Stimulated activated CD4-positive, alpha-beta T cell treated with anti-CD3 and anti-CD28 coated beads, Interleukin-4, amount 100 ng/mL, for 24 hours (primary cell): Measurements from ENCODE around the gene PIK3R3.
"Not testable (repeated sequence)": the region's sequence is repeated elsewhere in the genome, so short reads cannot be mapped to it uniquely, and the experiment has no call there.

Experiments used
- DNase-seq: peaks from one replicate; pipeline ENCODE4 v3.0.0-alpha.2; 2020

The PIK3R3 gene

GRCh38 chr1:46062651-46063319 lies 69.6 kb downstream of the PIK3R3 start:
- DNase-seq = peak; percentile 58

GRCh38 chr1:46061146-46061545 lies 71.3 kb downstream of the PIK3R3 start:
- DNase-seq = no peak

- no peak for DNase-seq
Measured at GRCh38 chr1:46058936-46059335, 73.5 kb downstream of the PIK3R3 start.

- no peak for DNase-seq
Measured at GRCh38 chr1:46057781-46058180, 74.6 kb downstream of the PIK3R3 start.

- DNase-seq = not testable (repeated sequence)
Measured at GRCh38 chr1:46057215-46057614, 75.2 kb downstream of the PIK3R3 start.

- no peak for DNase-seq
Measured at GRCh38 chr1:46056325-46056724, 76.1 kb downstream of the PIK3R3 start.

GRCh38 chr1:46053734-46054133 lies 78.7 kb downstream of the PIK3R3 start:
- no peak for DNase-seq

GRCh38 chr1:46044116-46044515 lies 88.3 kb downstream of the PIK3R3 start:
- DNase-seq = no peak

- DNase-seq = no peak
Measured at GRCh38 chr1:46043458-46044017, 88.9 kb downstream of the PIK3R3 start.

GRCh38 chr1:46041974-46042373 lies 90.5 kb downstream of the PIK3R3 start:
- DNase-seq = no peak

GRCh38 chr1:46041551-46041950 lies 90.9 kb downstream of the PIK3R3 start:
- no peak for DNase-seq

- DNase-seq = no peak
Measured at GRCh38 chr1:46039571-46040052, 92.8 kb downstream of the PIK3R3 start.

- DNase-seq = peak; percentile 88
Measured at GRCh38 chr1:46036894-46037839, 95.3 kb downstream of the PIK3R3 start.

- DNase-seq = no peak
Measured at GRCh38 chr1:46034601-46035516, 97.6 kb downstream of the PIK3R3 start.

- DNase-seq = no peak
Measured at GRCh38 chr1:46030876-46031660, 101.4 kb downstream of the PIK3R3 start.

GRCh38 chr1:46030074-46030870 lies 102.2 kb downstream of the PIK3R3 start:
- DNase-seq = no peak

GRCh38 chr1:46027788-46028573 lies 104.4 kb downstream of the PIK3R3 start:
- DNase-seq = no peak

- no peak for DNase-seq
Measured at GRCh38 chr1:46026531-46026930, 105.9 kb downstream of the PIK3R3 start.

GRCh38 chr1:46021046-46021996 lies 111.1 kb downstream of the PIK3R3 start:
- no peak for DNase-seq
